ENCODE data around the gene GALNT17. TPM values are rescaled to one million over a fixed set of nuclear protein-coding genes. Genes with fewer than 3 reads are reported as not detected.

Gene GALNT17
- total RNA-seq, 8 experiments from 2014 or later, result 3.2 to 85.6 (median 17.2) TPM; not detected in 2

DNA sequence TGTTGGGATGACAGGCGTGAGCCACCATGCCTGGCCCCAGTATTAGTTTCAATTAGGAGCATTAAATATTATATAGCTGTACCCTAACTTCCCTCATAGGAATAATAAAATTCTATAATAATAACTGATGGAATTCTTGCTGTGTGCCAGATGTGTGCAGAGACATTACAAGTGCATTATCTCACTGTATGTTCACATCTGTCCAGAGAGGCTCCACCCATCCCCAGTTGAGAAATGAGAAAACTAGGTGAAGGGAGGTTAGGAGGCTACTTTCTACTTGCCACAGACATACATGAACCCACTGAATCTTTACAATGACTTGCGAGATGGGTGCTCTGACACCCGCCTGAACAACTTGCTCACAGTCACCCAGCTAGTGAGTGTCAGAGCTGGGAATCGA lies 3.2 kb downstream of the GALNT17 start:
- peaks cover 5 to 12% of the 10 kb centered on the region in 2 donors for H3K4me1 ChIP-seq (replicated peaks in 1 of 2)
- no peak overlapping the region for H3K4me3 ChIP-seq
- no peak for ATAC-seq (replicated peaks in 6 of 8)
- WGBS, 10 experiments, result 14 to 100% (median 94%) methylated on average over 1 to 4 of the region's 4 CpGs; no CpG with 5 or more reads in 6 of the 10 experiments
- H3K27ac ChIP-seq, result no peak overlapping the region
- in situ Hi-C loops (cut with MboI; ENCODE audit: low pct_unique_long_range_greater_than_20kb in 2 of 9, low sequenced_read_pairs in 9 of 9, unreplicated experiment in 9 of 9), result no loop called here

DNA sequence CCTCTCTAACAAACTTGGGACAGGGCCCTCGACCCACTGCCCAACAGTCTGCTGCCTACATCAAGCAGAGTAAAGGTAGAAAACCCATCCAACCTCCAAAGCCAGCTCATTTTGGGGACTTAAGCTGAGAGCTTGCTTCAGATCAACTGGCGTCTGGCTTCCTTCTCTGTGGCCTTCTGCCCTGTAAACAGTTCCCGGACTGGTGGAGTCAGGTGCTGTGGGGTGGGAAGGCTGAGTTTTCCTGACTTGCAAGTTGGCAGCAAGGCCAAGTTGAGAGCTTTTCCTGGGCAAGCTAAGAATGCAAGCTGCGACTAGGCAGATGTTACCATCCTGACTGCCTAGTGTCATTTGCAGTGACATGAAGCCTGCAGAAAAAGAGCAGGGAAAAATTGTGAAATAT lies 3.7 kb downstream of the GALNT17 start:
- 0 to 83% (median 76%) methylated on average over 1 to 3 of the region's 4 CpGs; no CpG with 5 or more reads in 4 of the 10 experiments for WGBS, 10 experiments
- in situ Hi-C loops (cut with MboI; ENCODE audit: low pct_unique_long_range_greater_than_20kb in 2 of 9, low sequenced_read_pairs in 9 of 9, unreplicated experiment in 9 of 9), result no loop called here
- peaks cover 0 to 7% of the 10 kb centered on the region in 2 donors for H3K4me1 ChIP-seq (replicated peaks in 1 of 2)
- no peak overlapping the region for H3K27ac ChIP-seq
- ATAC-seq (replicated peaks in 6 of 8), result no peak
- no peak overlapping the region for H3K4me3 ChIP-seq

DNA sequence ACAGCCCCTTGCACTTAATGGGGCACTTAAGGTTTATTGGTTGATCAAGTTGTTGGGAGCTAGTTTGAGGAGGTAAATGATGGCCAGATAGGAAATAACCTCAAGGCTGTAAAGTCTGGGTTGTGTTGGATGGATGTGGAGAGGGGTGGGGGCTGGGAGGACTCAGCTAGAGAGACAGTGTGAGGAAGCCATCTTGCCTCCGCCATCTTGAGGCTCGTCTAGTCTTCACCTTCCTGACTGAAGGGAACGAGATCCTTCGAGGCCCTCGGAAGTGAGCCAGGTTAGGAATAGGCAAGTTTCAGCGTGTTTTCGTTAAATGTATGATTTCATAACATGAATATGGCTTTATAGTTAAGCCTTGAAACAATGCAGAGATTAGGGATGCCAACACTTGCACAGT lies 5.5 kb downstream of the GALNT17 start:
- Histone ChIP-seq H3K4me1 (replicated peaks in 1 of 2) (peaks cover 0 to 5% of the 10 kb centered on the region in 2 donors), H3K4me3 (no peak overlapping the region), H3K27ac (no peak overlapping the region)
- no peak for ATAC-seq (replicated peaks in 6 of 8)
- in situ Hi-C loops (cut with MboI; ENCODE audit: low pct_unique_long_range_greater_than_20kb in 2 of 9, low sequenced_read_pairs in 9 of 9, unreplicated experiment in 9 of 9), result no loop called here
- WGBS, 10 experiments, result 14 to 100% (median 91%) methylated on average over 2 to 7 of the region's 7 CpGs; no CpG with 5 or more reads in 1 of the 10 experiments

DNA sequence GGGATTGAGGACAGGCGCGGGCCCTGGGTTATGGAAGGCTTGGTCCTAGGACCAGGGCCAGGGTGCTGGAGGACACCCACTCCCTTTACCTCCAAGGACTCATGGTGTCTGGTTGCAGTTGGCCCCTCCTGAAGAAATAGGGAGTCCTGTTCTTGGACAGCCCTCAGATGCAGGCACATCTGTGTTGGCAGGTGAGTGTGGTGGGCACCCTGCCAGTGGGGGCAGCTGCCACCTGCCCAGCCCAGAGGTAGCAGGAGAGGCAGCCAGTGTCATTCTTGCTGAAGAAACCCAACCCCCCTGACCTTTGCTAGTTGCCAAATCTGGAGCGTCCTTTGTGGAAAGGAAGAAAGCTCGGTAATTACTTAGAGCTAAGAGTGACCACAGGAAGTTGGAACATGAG lies 8.3 kb downstream of the GALNT17 start:
- Histone ChIP-seq H3K4me1 (replicated peaks in 1 of 2) (no peaks in the 10 kb centered on the region), H3K27ac (no peak overlapping the region), H3K4me3 (no peak overlapping the region)
- no peak for ATAC-seq (replicated peaks in 6 of 8)
- WGBS, 10 experiments, result 20 to 92% (median 40%) methylated on average over 1 to 3 of the region's 4 CpGs; no CpG with 5 or more reads in 5 of the 10 experiments
- in situ Hi-C loops (cut with MboI; ENCODE audit: low pct_unique_long_range_greater_than_20kb in 2 of 9, low sequenced_read_pairs in 9 of 9, unreplicated experiment in 9 of 9), result no loop called here

DNA sequence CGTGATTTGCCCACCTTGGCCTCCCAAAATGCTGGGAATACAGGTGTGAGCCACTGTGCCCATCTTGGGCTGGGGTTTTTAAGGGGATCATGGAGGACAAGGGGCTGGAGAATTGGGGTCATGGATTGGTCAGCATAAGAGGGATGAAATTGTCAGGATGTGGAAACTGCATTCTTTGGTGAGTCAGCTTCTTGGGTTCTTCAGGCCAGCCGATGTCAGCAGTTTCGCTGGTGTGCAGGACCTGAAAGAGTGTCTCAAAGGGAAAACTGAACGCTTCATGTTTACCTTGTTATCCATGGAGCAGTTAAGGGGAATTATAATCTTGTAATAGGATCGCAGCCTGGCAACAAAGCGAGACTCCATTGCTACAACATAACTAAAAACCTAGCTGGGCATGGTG lies 13.0 kb downstream of the GALNT17 start:
- in situ Hi-C loops (cut with MboI; ENCODE audit: low pct_unique_long_range_greater_than_20kb in 2 of 9, low sequenced_read_pairs in 9 of 9, unreplicated experiment in 9 of 9), result no loop called here
- no peak for ATAC-seq (replicated peaks in 6 of 8)
- H3K4me1 ChIP-seq (replicated peaks in 1 of 2), result peaks cover 4 to 13% of the 10 kb centered on the region in 2 donors
- WGBS, 10 experiments, result 10 to 100% (median 89%) methylated on average over 1 to 5 of the region's 6 CpGs; no CpG with 5 or more reads in 2 of the 10 experiments
- H3K27ac ChIP-seq, result no peak overlapping the region
- H3K4me3 ChIP-seq, result no peak overlapping the region

DNA sequence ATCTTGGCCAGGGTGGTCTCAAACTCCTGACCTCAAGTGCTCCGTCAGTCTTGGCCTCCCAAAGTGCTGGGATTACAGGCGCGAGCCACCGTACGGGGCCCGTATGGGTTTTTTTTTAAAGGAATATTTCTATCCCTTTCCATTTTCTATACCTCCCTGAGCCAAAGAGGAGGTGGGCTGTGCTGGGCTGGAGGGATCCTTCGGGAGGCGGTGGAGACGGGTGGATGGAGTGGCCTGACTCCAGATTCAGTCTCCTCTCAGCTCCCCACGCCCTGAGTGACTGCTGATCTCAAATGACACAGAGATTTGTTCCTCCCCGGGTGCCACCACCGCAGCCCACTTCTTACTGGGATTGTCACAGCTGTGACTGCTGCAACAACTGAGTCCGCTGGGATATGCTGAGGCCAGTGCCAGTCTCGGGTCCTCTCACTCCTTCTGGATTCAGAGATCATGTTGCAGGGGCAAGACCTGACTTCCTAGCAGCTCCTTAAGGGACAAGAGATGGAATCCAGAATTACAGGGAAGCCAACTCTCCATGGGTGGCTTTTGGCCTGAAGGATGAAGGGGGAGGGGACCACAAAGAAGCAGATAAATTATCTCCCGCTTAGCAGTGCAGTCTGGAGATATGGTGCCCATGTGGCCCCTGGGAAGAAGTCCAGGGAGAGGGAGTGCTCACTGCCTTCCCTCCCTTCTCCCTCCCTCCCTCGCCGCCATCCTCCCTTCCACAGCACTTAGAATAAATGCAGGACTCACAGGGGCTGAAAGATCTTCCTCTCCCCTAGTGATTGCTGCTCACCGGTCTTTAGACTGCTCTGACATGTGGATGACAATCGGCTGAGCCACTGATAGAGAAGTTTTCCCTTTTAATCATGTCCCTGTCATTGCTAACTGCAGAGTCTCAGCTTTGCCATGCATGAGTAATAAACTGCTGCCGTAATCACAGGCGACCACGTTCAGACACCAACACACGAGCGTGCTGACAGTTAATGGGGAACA lies 14.3 kb downstream of the GALNT17 start:
- in situ Hi-C loops (cut with MboI; ENCODE audit: low pct_unique_long_range_greater_than_20kb in 2 of 9, low sequenced_read_pairs in 9 of 9, unreplicated experiment in 9 of 9), result no loop called here
- Histone ChIP-seq H3K27ac (peak overlapping the region in 1 of 2 donors; percentile 37), H3K4me3 (peak overlapping the region in 1 of 5 donors; percentile 6), H3K4me1 (replicated peaks in 1 of 2) (peaks cover 4 to 13% of the 10 kb centered on the region in 2 donors)
- ATAC-seq (replicated peaks in 6 of 8), result peak in 5 of 8 experiments; percentile 93 to 97 (median 97)
- WGBS, 10 experiments, result 0 to 92% (median 57%) methylated on average over 1 to 12 of the region's 24 CpGs; no CpG with 5 or more reads in 2 of the 10 experiments

DNA sequence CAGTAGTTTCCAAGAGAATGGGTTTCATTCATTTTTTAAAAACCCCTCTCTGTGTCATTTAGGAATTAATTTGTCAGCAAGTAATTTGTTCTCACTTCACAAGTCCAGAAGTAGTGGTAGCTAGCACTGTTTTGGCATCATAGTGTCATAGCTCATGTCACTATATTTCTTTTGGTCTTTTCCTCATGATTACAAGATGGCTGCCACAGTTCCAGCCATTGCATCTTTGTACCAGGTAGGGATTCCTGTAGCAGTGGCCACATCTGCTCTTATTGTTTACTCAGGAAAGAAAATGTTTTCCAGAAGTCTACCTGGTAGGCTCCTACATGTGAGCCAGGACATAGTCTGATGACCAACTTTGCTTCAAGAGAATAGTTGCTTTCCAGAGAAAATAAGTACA lies 16.2 kb downstream of the GALNT17 start:
- no peak for ATAC-seq (replicated peaks in 6 of 8)
- H3K27ac ChIP-seq, result no peak overlapping the region
- in situ Hi-C loops (cut with MboI; ENCODE audit: low pct_unique_long_range_greater_than_20kb in 2 of 9, low sequenced_read_pairs in 9 of 9, unreplicated experiment in 9 of 9), result no loop called here
- H3K4me3 ChIP-seq, result no peak overlapping the region
- H3K4me1 ChIP-seq (replicated peaks in 1 of 2), result peaks cover 4 to 13% of the 10 kb centered on the region in 2 donors

DNA sequence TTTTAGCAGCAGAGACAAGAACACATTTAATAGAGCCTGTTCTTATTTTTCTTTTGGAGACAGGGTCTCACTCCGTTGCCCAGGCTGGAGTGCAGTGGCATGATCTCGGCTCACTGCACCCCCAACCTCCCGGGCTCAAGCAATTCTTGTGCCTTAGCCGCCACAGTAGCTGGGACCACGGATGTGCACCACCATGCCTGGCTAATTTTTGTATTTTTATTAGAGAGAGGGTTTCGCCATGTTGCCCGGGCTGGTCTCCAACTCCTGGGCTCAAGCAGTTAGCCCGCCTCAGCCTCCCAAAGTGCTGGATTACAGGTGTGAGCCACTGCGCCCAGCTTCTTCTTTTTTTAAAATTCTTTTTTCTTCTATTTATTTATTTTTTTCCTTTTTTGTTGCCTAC lies 23.3 kb downstream of the GALNT17 start:
- Histone ChIP-seq H3K27ac (no peak overlapping the region), H3K4me1 (replicated peaks in 1 of 2) (no peaks in the 10 kb centered on the region), H3K4me3 (no peak overlapping the region)
- in situ Hi-C loops (cut with MboI; ENCODE audit: low pct_unique_long_range_greater_than_20kb in 2 of 9, low sequenced_read_pairs in 9 of 9, unreplicated experiment in 9 of 9), result no loop called here
- no peak for ATAC-seq (replicated peaks in 6 of 8)
- WGBS, 10 experiments, result 24 to 100% (median 92%) methylated on average over 1 to 9 of the region's 9 CpGs

DNA sequence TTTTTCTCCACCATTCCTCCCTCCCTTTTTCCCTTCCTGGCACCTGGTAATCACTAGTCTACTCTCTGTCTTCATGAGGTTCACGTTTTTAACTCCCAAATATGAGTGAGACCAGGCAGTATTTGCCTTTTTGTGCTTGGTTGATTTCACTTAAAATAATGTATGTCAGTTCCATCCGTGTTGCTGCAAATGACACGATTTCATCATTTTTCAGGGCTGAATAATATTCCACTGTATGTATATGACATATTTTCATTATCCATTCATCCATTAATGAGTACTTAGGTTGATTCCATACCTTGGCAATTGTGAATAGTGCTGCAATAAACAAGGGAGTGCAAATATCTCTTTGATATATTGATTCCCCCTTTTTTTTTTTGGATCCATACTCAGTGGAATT lies 25.8 kb downstream of the GALNT17 start:
- Histone ChIP-seq H3K4me3 (no peak overlapping the region), H3K27ac (no peak overlapping the region), H3K4me1 (replicated peaks in 1 of 2) (no peaks in the 10 kb centered on the region)
- in situ Hi-C loops (cut with MboI; ENCODE audit: low pct_unique_long_range_greater_than_20kb in 2 of 9, low sequenced_read_pairs in 9 of 9, unreplicated experiment in 9 of 9), result no loop called here
- 0 to 100% (median 90%) methylated on average over 2 to 3 of the region's 3 CpGs; no CpG with 5 or more reads in 1 of the 10 experiments for WGBS, 10 experiments
- no peak for ATAC-seq (replicated peaks in 6 of 8)

DNA sequence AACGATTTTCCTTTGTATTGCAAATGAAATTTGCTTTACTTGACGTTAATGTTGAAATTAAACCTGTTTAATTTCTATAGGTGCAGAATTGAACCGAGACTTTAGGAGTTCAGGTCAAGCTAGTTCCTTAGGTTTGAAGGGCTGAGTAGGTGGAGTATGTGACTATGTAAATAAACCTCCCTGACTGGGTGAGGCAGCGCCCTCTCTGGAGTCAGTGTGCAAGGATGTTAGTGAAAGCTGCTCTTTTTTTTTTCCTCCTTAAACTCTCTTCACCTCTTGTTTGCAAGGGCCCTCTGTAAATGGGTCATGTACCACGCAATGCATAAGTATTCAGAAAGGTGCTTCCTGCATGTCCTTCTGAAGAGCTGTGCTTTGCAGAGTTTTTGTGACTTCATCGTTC lies 33.8 kb downstream of the GALNT17 start:
- Histone ChIP-seq H3K27ac (no peak overlapping the region), H3K4me3 (no peak overlapping the region), H3K4me1 (replicated peaks in 1 of 2) (no peaks in the 10 kb centered on the region)
- in situ Hi-C loops (cut with MboI; ENCODE audit: low pct_unique_long_range_greater_than_20kb in 2 of 9, low sequenced_read_pairs in 9 of 9, unreplicated experiment in 9 of 9), result no loop called here
- peak in 2 of 8 experiments; percentile 38 to 40 for ATAC-seq (replicated peaks in 6 of 8)
- 0 to 93% (median 69%) methylated on average over 1 to 6 of the region's 6 CpGs; no CpG with 5 or more reads in 1 of the 10 experiments for WGBS, 10 experiments

DNA sequence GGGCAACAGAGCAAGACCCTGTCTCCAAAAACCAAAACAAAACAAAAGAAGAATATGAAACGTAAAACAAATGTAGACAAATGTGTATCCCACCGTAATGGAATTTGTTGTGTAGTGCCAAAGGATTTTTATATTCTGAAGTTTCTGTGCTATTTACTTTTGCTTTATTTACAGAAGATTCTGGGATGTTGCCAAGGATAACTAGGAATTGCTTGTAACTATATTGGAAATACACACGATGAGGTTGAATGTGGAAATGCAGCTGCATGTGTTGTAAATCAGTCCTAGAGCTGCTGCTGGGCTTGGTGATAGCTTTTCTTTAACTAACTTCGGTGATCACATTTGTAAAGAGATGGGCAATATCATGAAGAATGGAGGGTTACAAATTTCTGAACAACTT lies 39.5 kb downstream of the GALNT17 start:
- H3K4me1 ChIP-seq (replicated peaks in 1 of 2), result no peaks in the 10 kb centered on the region
- WGBS, 10 experiments, result 0 to 100% (median 94%) methylated on average over 1 to 4 of the region's 4 CpGs
- no peak for ATAC-seq (replicated peaks in 6 of 8)
- no peak overlapping the region for H3K27ac ChIP-seq
- in situ Hi-C loops (cut with MboI; ENCODE audit: low pct_unique_long_range_greater_than_20kb in 2 of 9, low sequenced_read_pairs in 9 of 9, unreplicated experiment in 9 of 9), result no loop called here
- no peak overlapping the region for H3K4me3 ChIP-seq

DNA sequence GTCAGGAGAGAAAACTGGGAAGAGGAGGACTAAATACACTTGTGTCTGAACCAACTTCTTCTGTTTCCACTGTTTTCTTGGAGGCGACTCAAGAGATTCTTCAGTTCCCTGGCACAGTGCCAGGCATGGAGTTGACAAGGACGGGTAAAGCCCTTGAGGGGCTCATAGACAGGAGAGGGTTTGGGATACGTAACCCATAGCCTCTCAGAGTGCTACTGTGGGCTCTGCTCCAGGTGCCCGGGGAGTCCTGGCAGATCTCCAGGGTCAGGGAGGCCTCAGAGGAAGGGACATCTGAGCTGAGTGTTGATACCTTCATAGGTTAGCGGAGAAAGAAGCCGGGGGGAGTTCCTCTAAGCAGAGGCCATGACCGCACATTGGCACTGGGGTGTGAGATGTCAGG lies 42.0 kb downstream of the GALNT17 start:
- no peak overlapping the region for H3K27ac ChIP-seq
- no peak for ATAC-seq (replicated peaks in 6 of 8)
- H3K4me1 ChIP-seq (replicated peaks in 1 of 2), result peaks cover 0 to 2% of the 10 kb centered on the region in 2 donors
- H3K4me3 ChIP-seq, result no peak overlapping the region
- WGBS, 10 experiments, result 0 to 100% (median 58%) methylated on average over 2 to 4 of the region's 7 CpGs; no CpG with 5 or more reads in 4 of the 10 experiments
- in situ Hi-C loops (cut with MboI; ENCODE audit: low pct_unique_long_range_greater_than_20kb in 2 of 9, low sequenced_read_pairs in 9 of 9, unreplicated experiment in 9 of 9), result no loop called here

DNA sequence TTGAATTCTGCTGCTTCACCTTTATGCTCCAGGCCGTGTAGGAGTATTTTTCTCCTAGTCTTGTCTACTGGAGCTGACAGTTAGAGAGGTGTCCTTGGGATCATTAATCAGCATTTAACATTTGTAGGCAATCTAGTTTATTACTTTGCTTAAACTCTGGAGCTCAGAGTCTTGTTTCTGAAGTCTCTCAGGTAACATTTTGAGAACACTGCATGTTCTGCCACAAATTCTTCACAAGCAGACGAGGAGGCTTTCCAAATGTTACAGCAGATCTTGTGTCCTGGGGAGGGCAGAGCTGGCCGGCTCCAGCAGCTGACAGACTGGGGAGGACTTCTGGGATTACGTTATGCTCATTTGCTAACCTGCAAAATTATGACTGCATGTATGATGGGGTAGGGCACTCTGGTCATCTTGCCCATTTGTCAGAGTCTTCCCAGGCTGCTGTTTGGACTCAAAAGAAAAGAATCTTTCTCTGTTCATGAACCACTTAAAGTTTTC lies 50.5 kb downstream of the GALNT17 start:
- WGBS, 10 experiments, result 7 to 100% (median 82%) methylated on average over 1 to 3 of the region's 4 CpGs; no CpG with 5 or more reads in 2 of the 10 experiments
- in situ Hi-C loops (cut with MboI; ENCODE audit: low pct_unique_long_range_greater_than_20kb in 2 of 9, low sequenced_read_pairs in 9 of 9, unreplicated experiment in 9 of 9), result no loop called here
- peak in 2 of 8 experiments; percentile 17 to 23 for ATAC-seq (replicated peaks in 6 of 8)

More for the DNA sequence above, 50.5 kb downstream of the GALNT17 start:
- Histone ChIP-seq H3K27ac (no peak overlapping the region), H3K4me3 (no peak overlapping the region), H3K4me1 (replicated peaks in 1 of 2) (no peaks in the 10 kb centered on the region)

Measured in motor neuron (in vitro differentiated cells).